Stomach (tissue), 4 donors: Measurements from ENCODE around the gene ATG7.

Source experiments
- POLR2A ChIP-seq, 4 donors: fragments of 450-650 bp; IDR thresholded peaks; one replicate each; pipeline ENCODE4 v1.6.1; 2016; ENCODE audit warnings: antibody characterized with exemption in 4 of 4, control low read depth in 2 of 4, mild to moderate bottlenecking in 1 of 4, moderate library complexity in 1 of 4
- POLR2AphosphoS5 ChIP-seq, 3 donors: sonication (generic); formaldehyde crosslinking; IDR thresholded peaks; one replicate each; pipeline ENCODE4 v1.6.1; 2016; ENCODE audit warnings: antibody characterized with exemption in 3 of 3
- TF ChIP-seq, protein P1 (sequence below), 7 experiments: fragments of 450-650 bp in 4 of 7; fragments of 200-600 bp in 3 of 7; sonication (generic) in 3 of 7; IDR thresholded peaks; one replicate each; pipeline ENCODE4 v1.5.1; 2016 to 2019; ENCODE audit warnings: antibody characterized with exemption in 7 of 7, control low read depth in 2 of 7, mild to moderate bottlenecking in 1 of 7

DNA sequence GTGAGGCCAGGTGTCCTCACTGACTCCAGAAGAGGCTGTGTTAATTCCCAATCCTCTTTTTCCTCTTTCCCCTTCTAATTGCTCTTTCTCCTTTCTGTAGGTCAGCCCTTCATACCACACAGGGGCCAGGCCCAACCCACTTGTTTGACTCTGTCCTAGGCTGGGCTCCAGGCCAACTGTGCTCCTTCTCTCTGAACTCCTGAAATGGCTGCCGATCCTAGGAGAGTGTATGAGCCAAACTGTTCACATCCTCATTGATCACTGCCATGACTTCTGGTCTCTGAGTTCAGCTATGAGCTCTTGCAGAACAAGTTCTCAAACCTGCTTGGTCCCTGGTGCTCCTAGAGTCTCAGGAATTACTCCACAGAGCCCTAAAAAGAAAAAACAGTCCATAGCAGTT, 226.4 kb downstream of the ATG7 start:
- TF ChIP-seq POLR2AphosphoS5 (IDR thresholded peaks at IDR 0.05), result peak in 1 of 3 donors; percentile 18
- no peak for TF ChIP-seq POLR2A (IDR thresholded peaks at IDR 0.05)
- TF ChIP-seq, protein P1, sequence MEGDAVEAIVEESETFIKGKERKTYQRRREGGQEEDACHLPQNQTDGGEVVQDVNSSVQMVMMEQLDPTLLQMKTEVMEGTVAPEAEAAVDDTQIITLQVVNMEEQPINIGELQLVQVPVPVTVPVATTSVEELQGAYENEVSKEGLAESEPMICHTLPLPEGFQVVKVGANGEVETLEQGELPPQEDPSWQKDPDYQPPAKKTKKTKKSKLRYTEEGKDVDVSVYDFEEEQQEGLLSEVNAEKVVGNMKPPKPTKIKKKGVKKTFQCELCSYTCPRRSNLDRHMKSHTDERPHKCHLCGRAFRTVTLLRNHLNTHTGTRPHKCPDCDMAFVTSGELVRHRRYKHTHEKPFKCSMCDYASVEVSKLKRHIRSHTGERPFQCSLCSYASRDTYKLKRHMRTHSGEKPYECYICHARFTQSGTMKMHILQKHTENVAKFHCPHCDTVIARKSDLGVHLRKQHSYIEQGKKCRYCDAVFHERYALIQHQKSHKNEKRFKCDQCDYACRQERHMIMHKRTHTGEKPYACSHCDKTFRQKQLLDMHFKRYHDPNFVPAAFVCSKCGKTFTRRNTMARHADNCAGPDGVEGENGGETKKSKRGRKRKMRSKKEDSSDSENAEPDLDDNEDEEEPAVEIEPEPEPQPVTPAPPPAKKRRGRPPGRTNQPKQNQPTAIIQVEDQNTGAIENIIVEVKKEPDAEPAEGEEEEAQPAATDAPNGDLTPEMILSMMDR (IDR thresholded peaks at IDR 0.05), result no peak
